Measurements from ENCODE around the gene TMEM161A.
"Not testable (repeated sequence)": the region's sequence is repeated elsewhere in the genome, so short reads cannot be mapped to it uniquely, and the experiment has no call there.

Gene TMEM161A

DNA sequence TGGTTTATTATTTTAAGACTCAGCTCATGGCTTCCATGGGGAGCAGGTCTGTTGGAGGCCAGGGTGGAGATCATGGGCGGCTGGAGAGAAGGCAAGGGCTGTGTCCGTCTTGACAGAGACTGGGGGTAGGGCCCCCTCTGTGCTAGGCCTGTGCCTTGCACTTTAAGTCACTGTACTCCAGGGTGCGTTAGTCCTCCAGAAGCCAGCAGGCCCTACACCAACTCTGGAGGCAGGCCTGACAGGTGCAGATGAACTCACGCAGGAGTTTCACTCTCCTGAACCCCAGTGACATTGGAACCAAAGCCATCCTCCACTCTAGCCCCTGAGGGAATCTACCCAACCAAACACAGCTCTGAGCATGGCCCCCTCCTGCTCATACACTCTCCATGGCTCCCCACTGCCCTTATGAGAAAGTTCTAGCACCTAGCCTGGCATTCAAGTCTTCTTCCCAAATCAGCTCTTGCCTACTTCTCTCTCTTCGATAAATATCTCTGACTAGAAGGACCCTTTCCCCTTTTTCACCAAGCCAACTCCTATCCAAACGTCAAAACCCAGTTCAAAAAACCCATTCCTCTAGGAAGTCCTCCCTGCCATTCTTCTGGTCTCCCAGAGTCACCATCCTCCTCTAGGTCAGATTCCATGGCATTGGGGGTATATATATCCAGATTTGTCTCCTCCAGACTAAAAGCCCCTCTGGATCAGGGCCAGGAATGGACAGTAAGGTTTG lies 16.7 kb upstream of the TMEM161A start:
- DNase-seq: no peak

DNA sequence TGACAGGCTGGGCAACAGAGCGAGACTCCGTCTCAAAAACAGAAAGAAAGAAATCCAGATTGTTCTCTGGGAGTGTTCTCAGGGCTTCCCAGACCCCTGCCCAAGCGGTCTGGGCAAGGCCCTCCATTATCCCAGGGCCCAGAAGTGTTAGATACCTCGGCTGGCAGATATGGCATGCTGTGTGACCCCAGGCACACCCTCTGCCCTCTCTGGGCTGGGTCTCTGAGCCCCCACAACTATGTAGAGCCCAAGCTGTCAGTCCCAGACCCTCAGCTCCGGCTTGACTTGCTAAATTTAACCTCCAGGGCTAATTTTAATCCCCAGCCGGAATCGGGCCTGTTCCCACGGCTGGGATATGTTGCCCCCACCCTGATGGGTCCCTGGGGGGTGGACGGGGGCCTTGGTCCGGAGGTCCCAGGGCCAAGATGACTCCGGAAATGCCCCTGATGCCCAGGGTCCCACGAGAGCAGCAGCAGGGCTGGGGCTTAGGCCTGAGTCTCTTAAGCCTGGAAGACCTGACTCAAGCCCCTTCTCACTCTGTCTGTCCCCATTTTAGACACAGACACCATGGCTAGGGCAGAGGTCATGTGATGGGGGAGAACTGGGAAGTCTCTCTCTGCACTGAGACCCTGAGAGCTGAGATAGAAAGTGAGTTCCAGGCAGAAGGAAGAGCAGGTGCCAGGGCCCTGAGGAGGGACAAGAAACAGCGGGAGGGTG lies 14.5 kb upstream of the TMEM161A start:
- DNase-seq: no peak

DNA sequence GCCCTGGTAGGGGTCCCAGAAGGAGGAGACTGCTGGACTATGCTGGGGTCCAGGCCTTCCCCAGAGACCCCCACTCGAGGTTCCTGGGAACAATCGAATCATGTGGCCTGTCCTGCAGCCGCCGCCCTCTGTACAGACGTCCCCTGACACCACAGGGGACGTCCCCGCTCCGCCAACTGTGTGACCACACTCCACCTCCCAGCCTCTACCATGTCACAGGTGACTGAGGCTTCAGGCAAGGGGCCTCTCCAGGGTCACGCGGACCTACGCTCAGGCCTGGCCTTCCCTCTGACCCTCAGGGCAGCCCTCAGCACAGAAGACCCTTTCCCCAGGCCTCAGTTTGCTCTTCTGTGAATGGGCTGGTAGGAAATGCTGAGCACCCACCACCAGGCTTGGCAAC lies 13.1 kb upstream of the TMEM161A start:
- no peak for DNase-seq

DNA sequence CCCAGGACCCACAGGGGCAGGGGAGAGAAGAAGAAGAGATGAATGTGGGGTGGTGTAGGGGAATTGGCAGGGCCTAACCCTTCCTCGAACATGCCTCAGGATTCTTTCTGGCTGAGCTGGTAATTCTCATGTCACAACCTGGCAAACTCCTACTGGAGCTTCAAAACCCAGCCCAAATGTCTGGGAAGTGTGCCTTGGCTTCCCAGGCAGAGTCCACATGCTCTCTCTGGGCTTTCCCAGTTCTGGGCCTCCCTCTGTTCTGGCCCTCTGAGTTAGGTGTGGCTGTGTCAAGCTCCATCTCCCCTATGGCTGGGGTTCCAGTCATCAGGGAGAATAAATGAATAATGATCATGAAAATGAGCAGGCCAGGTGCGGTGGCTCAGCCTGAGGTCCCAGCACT lies 11.2 kb upstream of the TMEM161A start:
- DNase-seq: no peak

DNA sequence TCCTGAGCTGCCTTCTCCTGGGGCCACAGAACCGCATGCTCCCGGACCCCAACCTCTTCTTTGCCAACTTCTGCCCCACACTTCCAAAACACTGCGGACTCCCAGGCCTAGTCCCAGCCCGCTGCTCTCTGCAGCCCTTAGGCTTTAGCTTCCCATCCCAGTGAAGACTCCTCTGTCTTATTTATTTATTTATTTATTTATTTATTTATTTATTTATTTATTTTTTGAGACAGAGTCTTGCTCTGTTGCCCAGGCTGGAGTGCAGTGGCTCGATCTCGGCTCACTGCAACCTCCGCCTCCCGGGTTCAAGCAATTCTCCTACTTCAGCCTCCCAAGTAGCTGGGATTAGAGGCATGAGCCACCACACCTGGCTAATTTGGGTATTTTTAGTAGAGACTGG lies 10.2 kb upstream of the TMEM161A start:
- DNase-seq: not testable (repeated sequence)

DNA sequence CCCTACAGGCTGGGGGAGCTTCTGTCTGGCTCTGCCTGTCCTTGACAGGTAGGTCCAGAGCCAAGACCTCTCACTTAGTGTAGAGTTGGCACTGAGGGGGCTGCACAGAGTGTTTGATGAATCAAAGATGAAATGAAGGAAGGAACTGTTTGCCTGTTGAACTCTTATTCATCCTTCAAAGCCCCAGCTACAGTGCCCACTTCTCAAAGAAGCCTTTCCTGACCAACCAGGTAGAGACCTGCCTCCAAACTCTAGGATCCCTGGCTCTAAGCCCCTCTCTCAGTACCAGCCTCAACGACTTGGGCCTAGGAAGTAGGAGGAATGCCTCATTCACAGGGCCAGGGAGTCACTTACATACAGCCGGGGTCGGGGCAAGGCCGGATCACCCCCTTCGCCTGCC lies 9.1 kb upstream of the TMEM161A start:
- DNase-seq: no peak

DNA sequence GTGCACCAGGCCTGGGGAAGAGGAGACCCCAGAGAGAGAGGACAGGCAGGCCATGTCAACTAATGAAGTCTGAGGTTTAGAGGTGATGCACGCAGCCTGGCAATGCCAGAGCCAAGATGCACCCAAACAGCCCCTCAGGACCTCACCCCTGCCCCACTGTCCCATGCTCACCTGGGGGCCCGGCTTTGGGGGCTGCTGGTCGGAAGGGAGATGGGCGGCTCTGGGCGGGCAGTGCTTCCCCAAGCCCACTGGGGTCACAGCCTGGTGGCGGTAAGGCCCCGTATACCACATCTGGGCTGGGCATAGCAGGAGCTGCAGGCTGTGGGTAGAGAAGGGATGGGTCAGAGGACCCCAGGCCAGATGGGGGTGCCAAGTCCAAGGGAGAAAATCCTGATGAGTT lies 8.6 kb upstream of the TMEM161A start:
- DNase-seq: no peak

DNA sequence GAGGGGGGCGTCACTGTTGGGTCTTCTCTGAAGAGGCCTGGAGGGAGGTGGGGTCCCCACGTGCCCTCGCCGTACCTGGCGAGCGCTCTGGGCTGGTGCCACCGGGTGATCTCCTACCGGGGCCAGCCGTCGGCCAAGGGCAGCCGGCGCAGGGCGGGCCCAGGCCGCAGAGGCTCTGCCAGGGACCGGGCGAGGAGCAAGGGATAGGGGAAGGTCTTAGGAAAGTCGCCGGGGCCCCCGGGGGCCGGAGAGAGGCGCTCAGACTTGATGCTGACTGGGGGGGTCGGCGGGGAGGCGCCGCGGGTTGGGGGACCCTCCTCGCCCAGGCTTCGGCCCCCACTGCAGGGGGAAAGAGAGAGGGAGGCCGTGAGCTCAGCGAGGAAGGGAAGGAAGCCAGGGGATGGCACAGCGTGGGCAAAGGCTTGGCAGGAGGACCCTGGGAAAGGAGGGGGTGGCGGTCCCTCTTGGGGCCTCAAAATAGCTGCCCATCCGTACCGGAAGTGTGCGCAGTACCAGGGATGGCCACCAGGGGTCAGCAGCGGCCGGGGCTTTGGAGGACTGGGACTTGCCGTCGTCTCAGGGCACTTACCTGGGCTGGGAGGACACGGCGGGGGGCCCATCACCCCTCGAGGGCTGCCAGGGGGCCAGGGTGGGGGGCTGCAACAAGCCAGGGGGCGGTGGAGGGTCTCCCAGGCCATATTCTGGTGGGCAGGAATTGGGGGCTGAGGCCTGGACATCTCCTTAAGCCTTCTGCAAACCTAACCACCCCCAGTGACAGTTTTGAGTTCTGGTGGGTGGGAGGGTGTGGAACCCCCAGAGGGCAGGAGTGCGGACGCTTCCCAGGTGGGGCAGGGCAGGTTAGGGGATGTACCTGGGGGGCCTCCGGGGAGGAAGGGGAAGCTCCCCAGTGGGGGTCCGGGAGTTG lies 7.7 kb upstream of the TMEM161A start:
- DNase-seq: peak; percentile 0

DNA sequence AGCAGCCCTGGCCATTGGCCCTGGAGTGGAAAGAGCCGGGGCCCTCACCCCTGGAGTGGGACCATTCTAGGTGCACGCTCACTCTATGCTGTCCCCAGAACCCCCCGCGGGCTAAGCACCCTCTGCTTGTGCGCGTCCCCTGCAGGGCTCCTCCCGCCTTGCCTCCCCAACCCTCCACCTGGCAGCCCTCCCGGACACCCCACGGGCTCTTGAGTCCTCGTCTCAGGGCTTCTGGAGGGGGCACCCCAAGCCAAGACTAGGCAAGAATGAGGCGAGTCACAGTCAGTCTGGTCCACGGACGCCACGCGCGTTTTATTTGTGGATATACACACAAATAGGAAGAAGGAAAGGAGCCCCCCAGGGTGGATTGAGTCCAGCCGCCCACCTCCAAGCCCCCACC lies 7.0 kb upstream of the TMEM161A start:
- no peak for DNase-seq

DNA sequence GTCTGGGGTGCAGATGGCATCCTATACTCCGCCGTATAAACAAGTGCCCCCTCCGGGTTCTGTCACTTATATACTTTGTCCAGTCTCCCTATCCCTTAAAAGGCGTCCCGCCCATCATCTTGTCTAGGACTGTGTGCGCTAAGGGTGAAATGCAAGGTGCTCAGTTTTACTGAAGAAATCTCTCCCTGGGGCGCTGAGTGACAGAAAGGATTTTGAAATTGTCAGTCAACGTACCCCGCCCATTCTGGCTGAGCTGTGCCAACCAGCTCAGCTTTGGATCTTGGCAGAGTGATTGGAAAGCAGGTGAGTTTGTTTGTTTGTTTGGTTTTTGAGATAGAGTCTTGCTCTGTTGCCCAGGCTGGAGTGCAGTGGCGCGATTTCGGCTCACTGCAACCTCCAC lies 4.1 kb upstream of the TMEM161A start:
- no peak for DNase-seq

DNA sequence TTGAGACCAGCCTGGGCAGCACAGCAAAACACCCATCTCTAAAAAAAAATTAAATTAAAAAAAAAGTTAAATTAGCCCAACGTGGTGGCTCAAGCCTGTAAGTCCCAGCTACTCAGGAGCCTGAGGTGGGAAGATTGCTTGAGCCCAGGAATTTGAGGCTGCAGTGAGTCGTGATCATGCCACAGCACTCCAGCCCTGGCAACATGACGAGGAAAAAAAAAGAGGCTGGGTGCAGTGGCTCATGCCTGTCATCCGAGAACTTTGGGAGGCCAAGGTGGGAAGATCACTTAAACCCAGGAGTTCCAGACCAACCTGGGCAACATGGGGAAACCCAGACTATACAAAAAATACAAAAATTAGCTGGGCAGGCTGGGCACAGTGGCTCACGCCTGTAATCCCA lies 2.2 kb upstream of the TMEM161A start:
- no peak for DNase-seq

DNA sequence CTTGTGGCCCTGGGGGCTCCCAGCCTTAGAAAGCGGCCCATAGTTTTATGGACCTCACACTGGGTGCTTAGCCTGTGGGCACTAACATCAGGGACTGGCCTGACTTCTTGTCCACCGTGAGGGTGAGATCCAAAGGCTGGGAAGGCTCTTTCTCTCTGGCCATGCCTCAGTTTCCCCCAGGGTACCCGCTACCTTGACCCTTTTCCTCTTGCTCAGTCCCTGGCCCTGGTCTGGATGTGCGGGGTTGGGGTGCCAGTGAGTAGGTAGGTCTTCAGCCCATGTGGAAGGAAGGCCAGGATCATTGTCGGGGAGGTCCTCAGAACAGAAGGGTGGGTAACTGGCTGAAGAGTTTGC lies 1.6 kb upstream of the TMEM161A start:
- DNase-seq: no peak

DNA sequence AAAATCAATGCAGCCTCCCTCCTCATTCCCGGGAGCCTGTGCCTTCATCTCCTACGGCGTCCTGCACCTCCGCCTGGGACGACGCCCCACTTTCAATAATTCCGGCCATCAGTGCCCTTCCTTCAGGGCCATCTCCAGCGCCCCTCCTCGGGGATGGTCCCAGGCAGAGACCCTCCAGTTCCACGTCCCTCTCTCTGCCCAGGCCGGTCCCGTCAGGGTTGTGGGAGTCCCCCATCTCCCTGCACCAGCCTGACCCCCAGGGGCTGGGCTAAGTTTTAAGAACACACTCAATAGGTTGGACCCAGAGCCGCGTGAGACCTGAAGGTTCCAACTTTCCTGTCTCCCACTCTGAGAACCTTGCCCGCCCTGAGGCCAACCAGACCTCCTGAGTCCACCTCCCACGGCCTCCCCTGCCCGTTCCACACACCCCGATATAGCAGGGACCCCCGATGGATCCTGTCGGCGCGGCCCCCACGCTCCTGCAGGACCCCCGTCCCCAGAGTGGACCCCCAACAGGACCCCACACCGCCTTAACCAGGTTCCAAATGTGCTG lies 646 bp downstream of the TMEM161A start:
- DNase-seq: no peak

DNA sequence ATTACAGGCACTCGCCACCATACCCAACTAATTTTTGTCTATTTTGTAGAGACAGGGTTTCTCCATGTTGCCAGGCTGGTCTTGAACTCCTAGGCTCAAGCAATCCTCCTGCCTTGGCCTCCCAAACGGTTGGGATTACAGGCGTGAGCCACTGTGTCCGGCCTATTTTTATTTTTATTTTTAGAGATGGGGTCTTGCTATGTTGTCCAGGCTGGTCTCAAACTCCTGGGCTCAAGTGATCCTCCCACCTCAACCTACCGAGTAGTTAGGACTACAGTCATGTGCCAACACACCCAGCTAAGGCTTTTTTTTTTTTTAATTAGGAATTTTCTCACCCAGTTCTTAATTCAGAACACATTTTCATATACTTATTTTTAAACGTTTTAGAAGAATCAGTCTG lies 2.6 kb downstream of the TMEM161A start:
- DNase-seq: not testable (repeated sequence)

DNA sequence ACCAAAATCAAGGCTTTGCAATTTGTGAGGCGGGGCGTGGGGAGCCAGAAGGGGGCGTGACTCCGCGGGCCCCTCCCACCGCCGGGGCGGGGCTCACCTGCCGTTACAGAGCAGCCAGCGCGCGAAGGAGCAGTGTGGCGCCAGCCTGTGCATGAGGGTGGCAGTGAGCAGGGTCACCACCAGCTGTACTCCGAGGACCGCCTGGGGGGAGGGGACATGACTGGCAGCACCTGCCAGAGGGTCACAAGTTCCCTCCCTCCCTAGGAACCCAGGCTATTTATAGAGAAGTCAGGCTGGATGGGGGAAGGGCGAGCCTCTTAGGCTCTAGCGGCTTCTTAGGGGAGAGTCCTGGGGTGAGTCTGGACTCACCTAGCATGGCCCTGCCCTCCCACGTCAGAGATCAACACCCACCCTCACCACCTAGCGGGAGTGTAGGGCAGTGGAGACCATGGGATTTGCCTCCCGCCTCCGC lies 3.6 kb downstream of the TMEM161A start:
- DNase-seq: no peak

DNA sequence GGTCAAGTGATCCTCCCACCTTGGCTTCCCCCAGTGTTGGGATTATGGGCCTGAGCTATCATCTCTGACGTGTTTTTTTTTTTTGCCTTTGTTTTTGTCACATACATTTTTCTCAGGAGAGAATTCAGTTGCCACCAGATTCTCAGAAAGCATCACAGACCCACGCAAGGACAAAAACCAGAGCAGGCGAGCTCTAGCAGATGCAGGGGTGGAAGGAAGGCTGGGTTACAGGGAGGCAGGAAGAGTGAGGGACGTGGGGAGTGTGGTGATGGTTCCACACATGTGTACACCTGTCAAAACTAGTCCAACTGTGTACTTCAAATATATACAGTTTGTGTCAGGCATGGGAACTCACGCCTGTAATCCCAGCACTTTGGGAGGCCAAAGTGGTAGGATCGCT lies 4.3 kb downstream of the TMEM161A start:
- no peak for DNase-seq

DNA sequence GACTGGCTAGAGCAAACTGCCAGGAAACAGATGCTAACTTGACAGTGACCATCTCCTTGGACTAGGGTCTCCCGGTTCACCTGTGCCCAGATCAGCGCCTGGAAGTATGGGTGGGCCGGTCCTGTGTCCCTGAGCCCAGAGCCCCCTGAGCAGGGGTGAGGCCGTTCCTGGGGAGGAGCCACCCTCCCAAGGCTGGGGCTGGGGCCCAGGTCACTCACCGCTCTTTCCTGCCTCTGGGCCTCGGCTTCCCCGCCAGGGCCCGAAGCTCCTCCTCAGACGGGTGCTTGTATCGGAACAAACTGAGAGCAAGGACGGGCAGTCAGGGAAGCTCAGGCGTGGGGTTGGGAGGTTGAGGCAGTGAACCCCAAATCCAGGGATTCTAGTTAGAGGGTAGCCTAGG lies 5.4 kb downstream of the TMEM161A start:
- no peak for DNase-seq

DNA sequence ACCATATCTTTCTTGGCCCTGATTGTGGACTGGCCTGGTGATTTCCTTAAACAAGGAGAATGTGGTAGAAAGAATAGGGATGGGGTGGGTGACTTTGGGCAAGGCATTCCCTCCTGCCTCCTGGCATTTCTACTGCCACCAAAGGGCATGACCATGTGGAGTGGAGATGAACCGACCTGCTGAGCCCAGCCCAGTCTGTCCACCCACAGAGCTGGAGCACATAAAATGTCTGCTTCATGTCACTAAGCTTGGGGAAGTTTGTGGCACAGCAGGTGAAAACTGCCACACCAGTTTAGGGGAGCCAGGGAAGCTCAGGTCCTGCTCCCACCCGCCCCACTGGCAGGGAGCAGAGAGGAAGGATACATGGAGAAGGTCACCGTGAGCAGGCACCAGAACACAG lies 6.3 kb downstream of the TMEM161A start:
- no peak for DNase-seq

DNA sequence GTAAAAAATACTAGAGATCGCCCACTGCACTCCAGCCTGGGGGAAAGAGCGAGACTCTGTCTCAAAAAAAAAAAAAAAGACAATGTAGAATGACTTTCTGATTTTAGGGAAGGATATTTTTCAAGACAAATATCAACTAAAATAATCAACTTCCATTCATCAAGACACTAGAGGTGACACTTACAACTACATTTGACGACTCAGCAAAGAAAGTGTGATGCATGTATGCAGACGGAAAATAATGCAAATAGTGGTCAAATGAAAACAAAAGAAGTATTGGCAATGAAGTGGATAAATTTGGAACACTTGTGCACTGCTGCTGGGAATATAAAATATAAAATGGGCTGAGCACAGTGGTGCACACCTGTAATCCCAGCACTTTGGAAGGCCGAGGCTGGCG lies 12.2 kb downstream of the TMEM161A start:
- DNase-seq: no peak

DNA sequence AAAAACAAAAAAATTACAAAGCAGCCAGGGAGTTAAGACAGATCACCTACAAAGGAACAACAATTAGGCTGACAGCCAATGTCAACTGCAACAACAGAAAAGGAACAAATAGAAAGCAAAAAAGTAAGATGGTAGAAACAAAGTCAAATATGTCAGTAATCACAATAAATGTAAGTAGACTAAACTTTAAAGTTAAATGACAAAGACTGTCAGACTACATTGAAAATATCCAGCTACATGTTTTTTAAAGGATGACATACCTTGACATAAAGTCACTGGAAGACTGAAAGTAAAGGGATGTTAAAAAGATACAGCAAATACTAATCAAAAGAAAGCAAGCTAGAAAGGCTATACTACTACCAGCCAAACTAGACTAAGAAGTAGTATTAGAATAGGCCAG lies 14.9 kb downstream of the TMEM161A start:
- DNase-seq: no peak

DNA sequence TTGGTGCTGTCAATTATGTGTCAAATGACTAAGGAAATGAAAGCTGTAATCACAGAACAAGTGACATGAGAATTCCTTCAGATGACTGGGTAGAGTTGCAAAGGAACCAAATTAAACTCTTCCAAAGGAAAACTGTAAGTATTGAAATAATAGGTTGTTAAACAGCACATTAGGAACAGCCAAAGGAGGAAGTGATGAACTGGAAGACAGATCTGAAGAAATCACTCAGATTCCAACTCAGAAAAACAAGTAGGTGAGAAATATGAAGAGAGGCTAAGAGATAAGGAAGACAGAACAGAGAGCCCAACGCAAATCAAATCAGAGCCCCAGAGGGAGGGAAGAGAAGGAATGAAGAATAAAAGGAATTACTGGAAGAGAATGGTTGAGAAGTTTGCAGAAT lies 15.4 kb downstream of the TMEM161A start:
- DNase-seq: no peak

DNA sequence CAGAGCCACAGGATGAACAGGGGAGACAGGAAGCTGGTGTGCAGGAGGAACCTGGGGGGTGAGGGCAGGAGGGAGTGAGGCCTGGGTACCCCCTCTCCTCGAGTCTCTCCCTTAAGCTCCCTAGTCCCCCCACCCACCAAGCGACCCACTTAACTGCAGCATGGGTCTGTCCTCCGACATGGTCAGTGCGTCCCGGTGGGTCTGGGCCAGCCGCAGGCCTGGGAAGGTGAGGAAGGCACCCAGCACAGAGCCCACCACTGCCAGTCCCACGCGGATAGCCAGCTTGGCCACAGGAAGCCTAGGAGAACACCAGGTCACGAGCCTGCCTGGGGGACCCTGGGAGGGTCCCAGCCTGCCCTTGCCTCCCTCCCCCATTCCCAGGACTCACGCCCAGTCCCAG lies 16.9 kb downstream of the TMEM161A start:
- no peak for DNase-seq
